GM12878 (cell line): ENCODE results near the gene FAM53B. TPM values are rescaled to one million over a fixed set of nuclear protein-coding genes. Genes with fewer than 3 reads are reported as not detected.

Experiments used
- ATAC-seq: fragments of 200-7000 bp; cut with Tn5 transposase; 3 replicates; pipeline ENCODE4 v1.9.1; 2020; ENCODE audit warnings: mild to moderate bottlenecking, moderate library complexity
- BruUV-seq: library from RNA; stranded (reverse); fragments of 400-500 nt; replicated peaks from 2 replicates; lab custom pipeline; 2021; lab: Mats Ljungman, UMichigan
- CTCF ChIA-PET: fragments of 300-600 bp; sonication (Branson Sonifier 250); formaldehyde crosslinking; extraction: SDS; loops from one replicate; lab custom pipeline; 2021; ENCODE audit warnings: inconsistent platforms; lab: Yijun Ruan, JAX
- POLR2A ChIA-PET: fragments of 350-600 bp; formaldehyde crosslinking; extraction: SDS; loops from one replicate; lab custom pipeline; 2021; ENCODE audit warnings: inconsistent platforms; lab: Charles Lee
- RAD21 ChIA-PET: fragments of 300-600 bp; sonication (Branson Sonifier 250); formaldehyde crosslinking; loops from one replicate; lab custom pipeline; 2023; ENCODE audit warnings: antibody characterized with exemption; ENCODE audit not compliant: unreplicated experiment; lab: Charles Lee
- SMC1A ChIA-PET: fragments of 300-600 bp; sonication (Branson Sonifier 250); formaldehyde crosslinking; loops from one replicate; lab custom pipeline; 2023; ENCODE audit not compliant: unreplicated experiment, uncharacterized antibody; lab: Charles Lee
- DNase-seq: peaks from one replicate; pipeline ENCODE4 v3.0.0-alpha.2; 2011; ENCODE audit warnings: low read depth, low spot score
- FAIRE-seq: peaks from 3 replicates; lab custom pipeline; 2011; peaks lifted over from hg19 to GRCh38; lab: Jason Lieb, UNC
- H2AFZ ChIP-seq: 2 replicates; pipeline ENCODE4 v1.6.0; 2011; ENCODE audit warnings: low read depth, low read length, control low read depth; ENCODE audit not compliant: control insufficient read depth
- H3K27ac ChIP-seq: 2 replicates; pipeline ENCODE4 v1.5.1; 2011; ENCODE audit warnings: control low read depth; ENCODE audit not compliant: control insufficient read depth, insufficient read depth
- H3K27me3 ChIP-seq, 2 experiments: replicated peaks in 1 of 2; 2 replicates each; pipeline versions ENCODE4 v1.6.0 to v1.6.1; 2011; ENCODE audit warnings: low read length in 1 of 2; ENCODE audit not compliant: control insufficient read depth in 2 of 2, insufficient read depth in 2 of 2
- H3K36me3 ChIP-seq, 2 experiments: 2 replicates each; pipeline ENCODE4 v1.5.1; 2011; ENCODE audit warnings: low read length in 1 of 2; ENCODE audit not compliant: control insufficient read depth in 2 of 2, insufficient read depth in 2 of 2
- H3K4me1 ChIP-seq: 2 replicates; pipeline ENCODE4 v1.6.1; 2011; ENCODE audit warnings: mild to moderate bottlenecking, low read length, moderate library complexity, mixed read lengths; ENCODE audit not compliant: control insufficient read depth, insufficient read depth
- H3K4me2 ChIP-seq: 2 replicates; pipeline ENCODE4 v1.6.0; 2011; ENCODE audit warnings: control low read depth; ENCODE audit not compliant: control insufficient read depth, insufficient read depth
- H3K4me3 ChIP-seq: fragments of 200-600 bp; sonication (generic); 2 replicates; pipeline ENCODE4 v1.5.1; 2016
- H3K79me2 ChIP-seq: 2 replicates; pipeline ENCODE4 v1.6.0; 2011; ENCODE audit warnings: low read length; ENCODE audit not compliant: control insufficient read depth, insufficient read depth
- H3K9ac ChIP-seq: 2 replicates; pipeline ENCODE4 v1.8.0; 2011; ENCODE audit warnings: low read length, control low read depth, mixed read lengths; ENCODE audit not compliant: control insufficient read depth, insufficient read depth
- H3K9me3 ChIP-seq: replicated peaks from 3 replicates; pipeline ENCODE4 v1.5.1; 2011; ENCODE audit warnings: mild to moderate bottlenecking, low read length; ENCODE audit not compliant: control insufficient read depth, insufficient read depth
- H4K20me1 ChIP-seq: 2 replicates; pipeline ENCODE4 v1.6.0; 2011; ENCODE audit not compliant: control insufficient read depth, insufficient read depth
- ATF2 ChIP-seq: IDR thresholded peaks from 2 replicates; pipeline ENCODE4 v1.6.1; 2012; ENCODE audit warnings: low read length, inconsistent platforms
- BACH1 ChIP-seq: fragments of 450-650 bp; IDR thresholded peaks from 2 replicates; pipeline ENCODE4 v1.6.1; 2017; ENCODE audit warnings: mild to moderate bottlenecking, borderline replicate concordance
- BRCA1 ChIP-seq: IDR thresholded peaks from 2 replicates; pipeline ENCODE4 v1.6.1; 2011; ENCODE audit warnings: low read depth, low read length, improper control_type of control experiment
- SKIL ChIP-seq: fragments of 450-650 bp; IDR thresholded peaks from 2 replicates; pipeline ENCODE4 v1.6.1; 2017; ENCODE audit warnings: mild to moderate bottlenecking, low read depth, inconsistent platforms; ENCODE audit not compliant: poor library complexity, severe bottlenecking
- WGBS: methylation state at CpG from one replicate; pipeline ENCODE4 v1.1.6; 2016; ENCODE audit warnings: low lambda C conversion rate; ENCODE audit not compliant: insufficient replicate concordance, insufficient coverage; ENCODE audit errors: missing lambda C conversion rate; 5-methylcytosine and 5-hydroxymethylcytosine counted together
- in situ Hi-C: fragments of 300-500 bp; cut with MboI; formaldehyde crosslinking; loops from 9 replicates; pipeline ENCODE4 v1.14.3; 2018; ENCODE audit warnings: mixed read lengths
- intact Hi-C: fragments of 100-400 bp; cut with micrococcal nuclease; formaldehyde crosslinking; loops from one replicate; pipeline ENCODE4 v1.14.2; 2022; ENCODE audit not compliant: unreplicated experiment
- polyA plus RNA-seq, 11 experiments: library from polyadenylated mRNA; depleted of rRNA in 4 of 11; unstranded in 6 of 11; stranded (reverse) in 5 of 11; fragments of >200 nt; fragmentation: Nextera tagmentation in 4 of 11; fragmentation: Illumina TruSeq in 1 of 11; extraction: Ambion mirVana in 4 of 11; extraction: Trizol in 1 of 11; gene quantifications; 1 replicate in 1 of 11; 2 replicates in 10 of 11; pipeline versions ENCODE4 v1.2.1 to v1.2.3, GENCODE V29; 2011 to 2016; ENCODE audit warnings: inconsistent platforms in 2 of 11, missing spikeins in 2 of 11, low read depth in 1 of 11
- total RNA-seq, 4 experiments: library from RNA; depleted of rRNA in 3 of 4; stranded (reverse); fragments of >200 nt in 3 of 4; fragmentation: Illumina TruSeq in 1 of 4; extraction: Trizol in 1 of 4; gene quantifications; 2 replicates each; pipeline versions ENCODE4 v1.2.1 to v1.2.3, GENCODE V29; 2013 to 2021
- TF ChIP-seq, protein P1 (sequence below): IDR thresholded peaks from 2 replicates; pipeline ENCODE4 v1.6.1; 2011; ENCODE audit warnings: mild to moderate bottlenecking, low read depth, low read length, moderate library complexity; ENCODE audit not compliant: insufficient replicate concordance
- TF ChIP-seq, protein P2 (sequence below), 3 experiments: IDR thresholded peaks in 2 of 3; conservative IDR thresholded peaks in 1 of 3; 2 replicates each; pipeline ENCODE4 v1.5.1; 2011; ENCODE audit warnings: low read depth in 3 of 3, low read length in 3 of 3, mild to moderate bottlenecking in 3 of 3, control low read depth in 2 of 3, moderate library complexity in 2 of 3, inconsistent platforms in 1 of 3, mixed read lengths in 1 of 3; ENCODE audit not compliant: control insufficient read depth in 2 of 3, insufficient read depth in 1 of 3; ENCODE audit errors: extremely low read depth in 1 of 3
- TF ChIP-seq, protein P3 (sequence below): fragments of 450-650 bp; IDR thresholded peaks from 2 replicates; pipeline ENCODE4 v1.6.1; 2016; ENCODE audit warnings: mild to moderate bottlenecking

Gene FAM53B
- total and polyA plus RNA-seq, 10 of the 15 experiments (the other 5 are each of a cell fraction or from before 2014, with no cell fraction given): 0.05 to 26.3 (median 8.1) TPM

DNA sequence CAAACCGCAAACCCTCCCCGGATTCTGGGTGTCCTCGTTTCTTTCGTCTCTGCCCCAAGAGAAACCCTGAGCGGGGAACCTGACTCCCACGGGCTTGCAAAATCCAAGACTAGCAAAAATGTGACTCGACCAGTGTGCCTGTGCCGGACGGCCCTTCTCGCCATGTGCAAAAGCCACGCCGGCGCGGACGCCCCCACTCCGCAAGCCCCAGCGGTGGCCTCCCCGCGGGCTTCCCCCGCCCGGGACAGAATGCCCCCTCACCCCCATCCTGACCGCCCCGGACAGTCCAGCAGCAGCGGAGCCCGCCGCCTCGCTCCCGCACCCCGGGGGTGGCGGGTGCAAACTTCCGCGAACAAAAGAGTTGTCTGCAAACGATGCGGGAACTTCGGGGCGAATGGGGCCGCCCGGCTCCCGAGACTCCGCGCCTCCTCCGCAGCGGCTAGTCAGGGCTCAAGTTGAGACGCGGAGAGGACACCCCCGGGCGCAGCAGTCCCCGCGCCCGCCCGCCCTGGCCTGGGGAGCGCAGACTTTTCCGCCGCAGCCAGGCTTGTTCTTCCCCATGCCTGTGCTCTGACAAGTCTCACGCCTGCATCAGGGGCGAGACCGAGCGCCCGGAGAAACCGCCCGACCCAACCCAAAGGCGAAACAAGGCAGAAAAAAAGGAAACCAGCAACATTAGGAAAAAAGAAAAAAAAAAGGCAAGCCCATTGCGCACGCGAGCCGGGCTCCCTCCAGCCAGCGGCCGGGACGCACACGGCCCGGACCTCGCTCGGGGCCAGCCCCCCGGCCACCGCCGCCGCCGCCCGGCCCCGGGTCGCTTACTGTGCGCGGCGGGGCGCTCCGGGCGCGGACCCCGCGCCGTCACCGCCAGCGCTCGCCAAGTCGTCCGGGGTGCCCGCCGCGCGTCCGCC, 732 bp downstream of the FAM53B start (continued):
- TF ChIP-seq, protein P1, sequence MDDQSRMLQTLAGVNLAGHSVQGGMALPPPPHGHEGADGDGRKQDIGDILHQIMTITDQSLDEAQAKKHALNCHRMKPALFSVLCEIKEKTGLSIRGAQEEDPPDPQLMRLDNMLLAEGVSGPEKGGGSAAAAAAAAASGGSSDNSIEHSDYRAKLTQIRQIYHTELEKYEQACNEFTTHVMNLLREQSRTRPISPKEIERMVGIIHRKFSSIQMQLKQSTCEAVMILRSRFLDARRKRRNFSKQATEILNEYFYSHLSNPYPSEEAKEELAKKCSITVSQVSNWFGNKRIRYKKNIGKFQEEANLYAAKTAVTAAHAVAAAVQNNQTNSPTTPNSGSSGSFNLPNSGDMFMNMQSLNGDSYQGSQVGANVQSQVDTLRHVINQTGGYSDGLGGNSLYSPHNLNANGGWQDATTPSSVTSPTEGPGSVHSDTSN: no peak

DNA sequence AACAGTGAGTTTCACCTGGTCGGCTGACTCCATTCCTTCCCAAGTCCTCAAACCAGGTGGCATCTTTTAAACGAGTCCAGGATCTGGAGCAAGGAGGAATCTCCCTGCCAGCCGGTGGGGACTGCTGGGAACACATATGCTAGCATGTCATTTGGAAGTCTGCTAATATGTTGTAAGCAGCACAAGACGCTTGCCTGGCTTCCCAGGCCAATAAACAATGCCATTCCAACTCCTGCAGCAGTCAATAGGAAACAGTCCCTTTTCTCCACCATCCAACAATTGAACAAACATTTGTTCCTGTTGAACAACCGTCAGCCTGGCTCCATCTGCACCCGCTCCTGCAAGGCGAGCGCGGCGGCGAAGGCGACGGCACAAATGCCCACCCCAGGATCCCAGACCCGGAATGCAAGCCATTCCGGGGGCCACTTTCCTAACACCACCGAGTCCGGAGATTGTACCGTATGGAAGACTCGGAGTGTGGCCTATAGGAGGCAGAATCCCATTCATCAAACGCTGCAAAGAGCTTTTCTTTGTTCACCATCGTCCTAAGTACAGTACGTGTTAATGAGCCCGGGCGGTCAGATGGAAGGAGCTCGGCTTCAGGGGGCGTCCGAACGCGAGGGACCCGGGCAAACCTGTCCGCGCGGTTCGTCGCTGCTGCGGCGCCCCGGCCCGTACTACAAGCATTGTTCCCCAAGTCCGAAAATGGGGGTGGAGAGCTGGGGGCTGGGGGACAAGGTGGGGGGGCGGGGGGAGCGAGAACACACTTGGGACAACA, 1.6 kb downstream of the FAM53B start:
- no peak for FAIRE-seq

More for the DNA sequence above, 1.6 kb downstream of the FAM53B start:
- Histone ChIP-seq H3K79me2 (peaks cover 40% of the 10 kb centered on the region), H3K36me3 (no peaks in the 10 kb centered on the region; a peak in 1 of 4 replicates), H4K20me1 (no peaks in the 10 kb centered on the region; the same call in 1 of the 2 replicates), H2AFZ (peak overlapping the region; percentile 59), H3K9ac (peak overlapping the region; percentile 68), H3K27me3 (no peaks in the 10 kb centered on the region), H3K27ac (peak overlapping the region; percentile 47; the same call in 1 of the 2 replicates), H3K4me2 (peak overlapping the region; percentile 48), H3K4me1 (peaks cover 36% of the 10 kb centered on the region), H3K9me3 (no peaks in the 10 kb centered on the region), H3K4me3 (peak overlapping the region; percentile 84)
- TF ChIP-seq BRCA1 (no peak), ATF2 (no peak), BACH1 (no peak), SKIL (no peak)
- TF ChIP-seq, protein P2, sequence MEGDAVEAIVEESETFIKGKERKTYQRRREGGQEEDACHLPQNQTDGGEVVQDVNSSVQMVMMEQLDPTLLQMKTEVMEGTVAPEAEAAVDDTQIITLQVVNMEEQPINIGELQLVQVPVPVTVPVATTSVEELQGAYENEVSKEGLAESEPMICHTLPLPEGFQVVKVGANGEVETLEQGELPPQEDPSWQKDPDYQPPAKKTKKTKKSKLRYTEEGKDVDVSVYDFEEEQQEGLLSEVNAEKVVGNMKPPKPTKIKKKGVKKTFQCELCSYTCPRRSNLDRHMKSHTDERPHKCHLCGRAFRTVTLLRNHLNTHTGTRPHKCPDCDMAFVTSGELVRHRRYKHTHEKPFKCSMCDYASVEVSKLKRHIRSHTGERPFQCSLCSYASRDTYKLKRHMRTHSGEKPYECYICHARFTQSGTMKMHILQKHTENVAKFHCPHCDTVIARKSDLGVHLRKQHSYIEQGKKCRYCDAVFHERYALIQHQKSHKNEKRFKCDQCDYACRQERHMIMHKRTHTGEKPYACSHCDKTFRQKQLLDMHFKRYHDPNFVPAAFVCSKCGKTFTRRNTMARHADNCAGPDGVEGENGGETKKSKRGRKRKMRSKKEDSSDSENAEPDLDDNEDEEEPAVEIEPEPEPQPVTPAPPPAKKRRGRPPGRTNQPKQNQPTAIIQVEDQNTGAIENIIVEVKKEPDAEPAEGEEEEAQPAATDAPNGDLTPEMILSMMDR (IDR thresholded peaks at IDR 0.05 in 2 of 3, conservative IDR thresholded peaks at IDR 0.05 in 1 of 3; ENCODE audit: control insufficient read depth in 2 of 3, extremely low read depth in 1 of 3, insufficient read depth in 1 of 3, low read depth in 3 of 3, low read length in 3 of 3): peak in 2 of 3 experiments; percentile 15 to 21; a peak in 2 of 6 replicates
- TF ChIP-seq, protein P3, sequence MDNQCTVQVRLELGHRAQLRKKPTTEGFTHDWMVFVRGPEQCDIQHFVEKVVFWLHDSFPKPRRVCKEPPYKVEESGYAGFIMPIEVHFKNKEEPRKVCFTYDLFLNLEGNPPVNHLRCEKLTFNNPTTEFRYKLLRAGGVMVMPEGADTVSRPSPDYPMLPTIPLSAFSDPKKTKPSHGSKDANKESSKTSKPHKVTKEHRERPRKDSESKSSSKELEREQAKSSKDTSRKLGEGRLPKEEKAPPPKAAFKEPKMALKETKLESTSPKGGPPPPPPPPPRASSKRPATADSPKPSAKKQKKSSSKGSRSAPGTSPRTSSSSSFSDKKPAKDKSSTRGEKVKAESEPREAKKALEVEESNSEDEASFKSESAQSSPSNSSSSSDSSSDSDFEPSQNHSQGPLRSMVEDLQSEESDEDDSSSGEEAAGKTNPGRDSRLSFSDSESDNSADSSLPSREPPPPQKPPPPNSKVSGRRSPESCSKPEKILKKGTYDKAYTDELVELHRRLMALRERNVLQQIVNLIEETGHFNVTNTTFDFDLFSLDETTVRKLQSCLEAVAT: peak; percentile 16; the same call in 1 of the 2 replicates
- ATAC-seq: peak; percentile 11
- CTCF ChIA-PET: interaction anchor here (0.7 to 4.9 kb wide), 32 partner anchors 13 to 1589 kb away, joined by 3 to 319 read pairs (median 12); partner anchors contain the start of genes ABRAXAS2 and BUB3
- no TSS peak for BruUV-seq
- under 1% methylated on average over 40 of the region's 42 CpGs for WGBS
- SMC1A ChIA-PET: interaction anchor here (0.6 to 8.0 kb wide), 17 partner anchors 12 to 205 kb away, joined by 3 to 351 read pairs (median 9); no protein-coding TSS in a partner anchor
- RAD21 ChIA-PET: interaction anchor here (0.7 to 8.2 kb wide), 21 partner anchors 9 to 213 kb away, joined by 3 to 360 read pairs (median 14); no protein-coding TSS in a partner anchor
- POLR2A ChIA-PET: interaction anchor here (0.6 to 4.9 kb wide), 8 partner anchors 9 to 1424 kb away, joined by 3 to 134 read pairs (median 3); no protein-coding TSS in a partner anchor
- no peak for DNase-seq
- intact Hi-C loops: loop anchor here (5.0 to 10.0 kb wide), 5 partner anchors 85 to 748 kb away; no protein-coding TSS in a partner anchor
- in situ Hi-C loops: loop anchor here (5.0 kb wide), 1 partner anchor 205 kb away; no protein-coding TSS in a partner anchor
